AG10803 (cell line): ENCODE results near the gene CNNM3.

Source experiments
- DNase-seq: peaks from one replicate; pipeline ENCODE4 v3.0.0; 2010; ENCODE audit warnings: low read depth
- H3K4me3 ChIP-seq: 2 replicates; pipeline ENCODE4 v1.5.1; 2011; ENCODE audit warnings: mild to moderate bottlenecking, low read length, control low read depth
- TF ChIP-seq, protein P1 (sequence below): conservative IDR thresholded peaks from 2 replicates; pipeline ENCODE4 v1.5.1; 2011; ENCODE audit warnings: mild to moderate bottlenecking, low read length, control low read depth, inconsistent platforms

CNNM3 gene

DNA sequence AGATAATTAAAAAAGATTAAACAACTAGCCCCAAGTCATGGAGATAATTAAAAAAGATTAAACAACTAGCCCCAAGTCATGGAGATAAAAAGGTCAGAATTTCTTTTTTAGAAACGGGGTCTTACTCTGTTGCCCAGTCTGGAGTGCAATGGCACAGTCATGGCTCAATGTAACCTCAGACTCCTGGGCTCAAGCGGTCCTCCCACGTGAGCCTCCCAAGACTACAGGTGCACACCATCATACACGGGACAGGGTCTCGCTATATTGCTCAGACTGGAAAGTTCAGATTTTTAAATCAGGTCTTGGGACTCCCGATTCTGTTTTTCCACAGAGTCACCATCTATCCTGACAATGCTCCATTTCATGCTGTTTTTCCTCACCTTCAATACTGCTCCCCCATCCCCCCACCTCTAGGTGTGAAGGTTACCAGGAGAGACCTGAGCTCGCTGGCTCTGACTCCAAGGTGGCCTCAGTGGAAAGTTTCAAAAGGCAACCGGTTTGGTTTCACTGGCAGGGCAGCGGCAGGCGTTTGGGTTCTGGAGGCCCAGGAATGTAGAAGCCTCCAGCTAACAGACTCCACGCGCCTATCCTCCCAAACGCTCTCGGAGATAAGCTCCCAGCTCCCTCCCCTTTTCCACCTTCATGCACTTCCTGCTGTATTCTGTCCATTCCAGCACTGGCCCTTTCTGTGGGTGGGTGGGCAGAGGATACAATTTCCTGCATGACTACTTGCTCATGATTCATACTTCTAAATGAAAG lies 56.7 kb downstream of the CNNM3 start:
- no peak overlapping the region for H3K4me3 ChIP-seq
- DNase-seq, result no peak
- TF ChIP-seq, protein P1, sequence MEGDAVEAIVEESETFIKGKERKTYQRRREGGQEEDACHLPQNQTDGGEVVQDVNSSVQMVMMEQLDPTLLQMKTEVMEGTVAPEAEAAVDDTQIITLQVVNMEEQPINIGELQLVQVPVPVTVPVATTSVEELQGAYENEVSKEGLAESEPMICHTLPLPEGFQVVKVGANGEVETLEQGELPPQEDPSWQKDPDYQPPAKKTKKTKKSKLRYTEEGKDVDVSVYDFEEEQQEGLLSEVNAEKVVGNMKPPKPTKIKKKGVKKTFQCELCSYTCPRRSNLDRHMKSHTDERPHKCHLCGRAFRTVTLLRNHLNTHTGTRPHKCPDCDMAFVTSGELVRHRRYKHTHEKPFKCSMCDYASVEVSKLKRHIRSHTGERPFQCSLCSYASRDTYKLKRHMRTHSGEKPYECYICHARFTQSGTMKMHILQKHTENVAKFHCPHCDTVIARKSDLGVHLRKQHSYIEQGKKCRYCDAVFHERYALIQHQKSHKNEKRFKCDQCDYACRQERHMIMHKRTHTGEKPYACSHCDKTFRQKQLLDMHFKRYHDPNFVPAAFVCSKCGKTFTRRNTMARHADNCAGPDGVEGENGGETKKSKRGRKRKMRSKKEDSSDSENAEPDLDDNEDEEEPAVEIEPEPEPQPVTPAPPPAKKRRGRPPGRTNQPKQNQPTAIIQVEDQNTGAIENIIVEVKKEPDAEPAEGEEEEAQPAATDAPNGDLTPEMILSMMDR, result no peak

DNA sequence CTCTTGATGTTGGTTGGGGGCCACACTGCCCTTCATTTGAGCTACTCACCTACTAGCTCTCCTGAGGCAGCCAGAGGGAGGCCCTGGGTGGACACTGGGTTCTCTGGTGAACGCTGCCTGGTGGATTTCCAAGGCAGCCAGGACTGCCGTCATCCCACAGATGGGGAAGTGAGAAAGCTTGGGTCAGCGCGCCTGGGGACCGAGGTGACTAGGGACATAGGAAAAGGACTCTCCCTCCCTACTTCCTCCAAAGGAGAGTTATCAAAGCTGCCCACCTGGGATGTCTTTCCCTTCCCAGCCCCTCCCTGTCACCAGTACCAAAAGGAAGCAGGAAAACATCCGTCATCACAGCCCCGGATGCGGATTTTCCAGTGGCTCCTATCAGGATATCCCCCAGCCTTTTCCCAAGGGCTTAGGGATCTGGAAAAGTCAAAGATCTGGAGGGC lies 57.6 kb downstream of the CNNM3 start:
- DNase-seq, result no peak
- no peak overlapping the region for H3K4me3 ChIP-seq
- TF ChIP-seq, protein P1, result no peak

DNA sequence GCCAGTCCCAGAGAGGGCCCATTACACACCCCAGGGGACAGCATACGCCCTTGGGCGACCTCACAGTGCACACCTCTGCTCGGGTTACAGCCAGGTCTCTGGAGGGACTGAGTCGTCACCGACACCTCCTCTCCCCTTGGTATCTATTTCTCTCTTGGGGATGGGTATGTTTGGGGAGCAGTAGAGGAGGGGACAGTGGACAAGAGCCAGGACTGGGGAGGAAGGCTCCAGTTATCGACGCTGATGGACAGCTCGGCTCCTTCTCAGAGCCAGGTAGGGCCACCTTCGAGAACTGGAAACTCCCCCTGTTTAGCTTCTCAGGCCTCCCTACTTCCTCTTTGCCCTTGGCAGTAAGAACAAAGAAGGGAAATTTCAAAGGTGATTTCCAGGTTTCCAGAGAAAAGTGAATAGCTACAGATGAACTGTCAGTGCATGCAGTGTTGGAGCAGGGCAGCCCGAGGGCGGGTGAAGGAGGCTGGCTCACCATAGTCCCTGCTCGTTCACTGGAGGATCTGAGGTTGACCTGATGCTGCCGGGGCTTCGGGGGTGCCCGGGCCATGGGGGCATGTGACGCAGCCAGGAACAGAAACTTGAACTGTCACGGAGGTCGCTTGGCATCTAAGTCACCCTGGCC lies 58.2 kb downstream of the CNNM3 start:
- TF ChIP-seq, protein P1, result no peak
- DNase-seq, result no peak

DNA sequence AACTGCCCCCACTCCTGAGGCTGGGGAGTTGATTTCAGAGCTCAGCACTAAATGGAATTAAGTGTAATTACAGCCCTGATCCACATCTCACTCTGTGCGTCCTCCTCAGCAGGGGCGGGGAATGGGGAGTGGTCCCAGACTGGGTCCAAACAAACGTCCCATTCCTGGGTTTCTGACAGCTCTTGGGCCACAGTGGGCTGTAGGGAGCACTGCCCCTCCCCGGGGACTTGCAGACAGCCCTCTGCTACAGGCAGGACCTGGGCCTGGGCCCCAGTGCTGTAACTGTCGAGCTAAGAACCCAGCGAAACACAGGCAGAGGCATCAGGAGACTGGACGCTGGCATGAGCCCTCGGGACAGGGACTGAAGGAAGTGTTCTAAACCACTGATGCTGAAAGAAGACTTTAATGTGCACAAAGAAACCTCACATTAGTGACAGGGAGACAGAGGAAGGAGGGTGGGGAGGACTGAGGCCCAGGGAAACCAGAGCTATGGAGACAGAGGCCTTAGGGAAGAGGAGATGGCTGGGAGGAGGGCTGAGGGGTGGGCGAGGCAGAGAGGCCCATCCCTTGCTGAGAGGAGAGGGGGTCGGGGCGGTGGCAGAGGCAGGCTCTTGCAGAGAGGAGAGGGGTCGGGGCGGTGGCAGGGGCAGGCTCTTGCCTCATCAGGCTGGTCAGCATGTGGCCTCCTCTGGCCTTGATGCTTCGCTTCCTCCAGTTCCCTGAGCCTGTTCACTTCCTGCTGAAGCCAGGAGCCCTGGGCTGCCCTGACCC lies 59.6 kb downstream of the CNNM3 start:
- TF ChIP-seq, protein P1, result no peak
- H3K4me3 ChIP-seq, result no peak overlapping the region
- DNase-seq, result no peak

More for the DNA sequence above, 58.2 kb downstream of the CNNM3 start:
- H3K4me3 ChIP-seq, result no peak overlapping the region

DNA sequence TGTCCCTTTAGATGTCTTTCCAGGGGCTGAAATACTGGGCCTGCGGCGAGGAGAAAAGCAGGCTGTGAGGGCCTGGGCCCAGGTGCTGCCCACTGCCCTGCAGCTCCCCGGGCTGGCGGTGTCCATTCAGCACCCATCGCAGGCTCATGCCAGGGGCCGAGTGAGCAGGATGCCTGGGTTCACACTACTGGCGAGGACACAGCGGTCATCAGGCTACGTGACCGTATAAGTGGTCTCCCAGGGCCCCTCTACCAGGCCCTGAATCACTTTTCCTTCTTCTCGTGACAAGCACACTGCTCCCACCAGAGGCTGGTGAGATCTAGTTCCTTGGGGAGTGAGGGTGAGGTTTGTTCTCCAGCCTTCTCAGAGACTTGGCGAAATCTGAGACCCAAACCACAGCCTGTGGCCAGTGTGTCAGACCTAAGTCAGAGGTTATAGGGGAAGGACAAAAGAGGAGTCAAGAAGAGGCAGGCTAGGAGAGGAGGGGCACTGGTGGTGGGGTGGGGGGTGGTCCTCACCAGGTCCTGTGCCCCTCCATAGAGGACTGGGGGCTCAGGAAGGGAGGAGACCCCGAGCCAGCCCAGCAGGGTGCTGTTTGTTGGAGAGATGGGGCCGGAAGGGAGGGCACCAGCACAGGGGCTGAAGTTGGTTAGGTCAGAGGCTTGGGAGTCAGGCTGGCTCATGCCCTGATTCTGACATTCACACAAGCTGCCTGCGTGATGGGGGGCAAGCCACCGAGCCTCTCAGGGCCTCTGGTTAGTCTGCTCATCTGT lies 60.4 kb downstream of the CNNM3 start:
- H3K4me3 ChIP-seq, result no peak overlapping the region
- TF ChIP-seq, protein P1, result no peak
- no peak for DNase-seq

DNA sequence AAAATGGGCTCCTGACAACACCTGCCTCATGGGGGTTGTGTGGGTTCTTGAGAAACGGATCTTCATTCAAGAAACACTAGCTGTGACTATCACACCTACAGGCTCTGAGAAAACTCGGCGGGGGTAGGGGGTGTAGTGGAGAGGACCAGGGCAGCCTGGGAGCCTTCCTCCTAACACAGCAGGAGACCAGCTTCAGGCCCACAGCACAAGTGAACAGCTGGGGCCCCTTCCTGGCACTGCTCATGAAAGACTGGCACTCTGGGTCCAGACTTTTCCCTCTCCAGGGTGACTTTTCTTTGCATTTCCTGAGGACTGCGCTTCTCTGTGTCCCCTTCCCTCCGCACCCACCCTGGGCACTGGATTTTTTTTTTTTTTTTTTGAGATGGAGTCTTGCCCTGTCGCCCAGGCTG lies 61.0 kb downstream of the CNNM3 start:
- no peak overlapping the region for H3K4me3 ChIP-seq
- no peak for DNase-seq
- TF ChIP-seq, protein P1, result no peak
